ENCODE measurements around the gene HSD11B1.

- TF ChIP-seq POLR2AphosphoS5 (IDR thresholded peaks at IDR 0.05; ENCODE audit: low read depth, low read length) (no peak), REST (IDR thresholded peaks at IDR 0.05; ENCODE audit: insufficient read depth in 1 of 2, low read depth in 2 of 2, low read length in 2 of 2) (no peak), SIN3A (IDR thresholded peaks at IDR 0.05; ENCODE audit: borderline replicate concordance, insufficient read depth, low read length) (no peak), TAF1 (IDR thresholded peaks at IDR 0.05; ENCODE audit: borderline replicate concordance, insufficient read depth, low read length) (no peak), FOXP2 (optimal IDR thresholded peaks at IDR 0.05; ENCODE audit: borderline replicate concordance, extremely low read depth, extremely low read length, insufficient read depth) (no peak)
Measured at GRCh38 chr1:209703834-209704504, 677 bp upstream of the HSD11B1 start.
